Prostate gland (tissue), 2 donors: ENCODE results near the gene ZGPAT.

Experiments
- POLR2A ChIP-seq: fragments of 450-650 bp; IDR thresholded peaks from one replicate; pipeline ENCODE4 v1.6.1; 2016; ENCODE audit warnings: antibody characterized with exemption, mild to moderate bottlenecking
- TF ChIP-seq, protein P1 (sequence below), 4 experiments: fragments of 200-600 bp in 2 of 4; fragments of 450-650 bp in 2 of 4; sonication (generic) in 2 of 4; IDR thresholded peaks; 1 replicate in 3 of 4; 2 replicates in 1 of 4; pipeline ENCODE4 v1.5.1; 2016 to 2019; ENCODE audit warnings: antibody characterized with exemption in 4 of 4, mild to moderate bottlenecking in 2 of 4, moderate library complexity in 2 of 4

DNA sequence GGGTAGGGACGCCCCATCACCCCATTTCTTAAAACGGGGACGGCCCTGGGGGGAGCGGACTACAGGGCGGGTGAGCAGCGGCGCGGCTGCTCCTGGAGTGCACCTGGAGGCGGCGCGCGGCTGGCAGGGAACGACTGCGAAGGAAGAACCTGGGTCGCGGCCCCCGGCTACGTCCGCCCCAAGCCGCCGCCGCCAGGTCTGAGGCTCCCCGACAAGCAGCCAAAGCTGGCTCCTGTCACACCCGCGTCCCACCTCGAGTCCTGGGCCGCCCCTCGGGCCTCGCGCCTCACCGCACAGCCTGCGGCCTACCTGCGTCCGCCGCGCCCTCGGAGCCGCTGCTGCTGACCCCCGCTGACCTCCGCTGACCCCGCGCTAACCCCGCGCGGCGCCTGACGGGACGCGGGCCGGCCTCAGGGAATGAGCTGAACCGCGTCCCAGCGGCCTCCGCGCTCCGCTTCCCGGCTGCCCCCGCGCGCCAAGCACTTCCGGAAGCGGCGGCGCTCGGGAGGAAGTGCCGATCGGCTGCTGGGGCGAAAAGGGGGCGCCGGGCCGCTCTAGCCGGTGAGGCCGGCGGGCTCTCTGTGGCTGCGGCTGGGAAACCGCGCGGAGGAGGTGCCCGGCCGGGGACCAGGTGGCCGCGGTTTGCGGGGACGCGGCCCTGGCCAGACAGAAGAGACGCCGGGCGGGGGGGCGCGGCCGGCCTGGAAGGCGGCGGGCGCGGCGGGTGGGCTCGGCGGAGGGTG is at the start of gene ZGPAT, which contains the start of gene ARFRP1:
- peak; percentile 56 for TF ChIP-seq POLR2A
- TF ChIP-seq, protein P1, sequence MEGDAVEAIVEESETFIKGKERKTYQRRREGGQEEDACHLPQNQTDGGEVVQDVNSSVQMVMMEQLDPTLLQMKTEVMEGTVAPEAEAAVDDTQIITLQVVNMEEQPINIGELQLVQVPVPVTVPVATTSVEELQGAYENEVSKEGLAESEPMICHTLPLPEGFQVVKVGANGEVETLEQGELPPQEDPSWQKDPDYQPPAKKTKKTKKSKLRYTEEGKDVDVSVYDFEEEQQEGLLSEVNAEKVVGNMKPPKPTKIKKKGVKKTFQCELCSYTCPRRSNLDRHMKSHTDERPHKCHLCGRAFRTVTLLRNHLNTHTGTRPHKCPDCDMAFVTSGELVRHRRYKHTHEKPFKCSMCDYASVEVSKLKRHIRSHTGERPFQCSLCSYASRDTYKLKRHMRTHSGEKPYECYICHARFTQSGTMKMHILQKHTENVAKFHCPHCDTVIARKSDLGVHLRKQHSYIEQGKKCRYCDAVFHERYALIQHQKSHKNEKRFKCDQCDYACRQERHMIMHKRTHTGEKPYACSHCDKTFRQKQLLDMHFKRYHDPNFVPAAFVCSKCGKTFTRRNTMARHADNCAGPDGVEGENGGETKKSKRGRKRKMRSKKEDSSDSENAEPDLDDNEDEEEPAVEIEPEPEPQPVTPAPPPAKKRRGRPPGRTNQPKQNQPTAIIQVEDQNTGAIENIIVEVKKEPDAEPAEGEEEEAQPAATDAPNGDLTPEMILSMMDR (IDR thresholded peaks at IDR 0.05) = peak in 1 of 4 experiments; percentile 24
